ENCODE results near the gene PHGDH. TPM values are rescaled to one million over a fixed set of nuclear protein-coding genes. Genes with fewer than 3 reads are reported as not detected.

PHGDH gene
- total and polyA plus RNA-seq, 9 of the 15 experiments (the other 6 are each of a cell fraction or from before 2014, with no cell fraction given), result 6.7 to 84.2 (median 36.2) TPM

DNA sequence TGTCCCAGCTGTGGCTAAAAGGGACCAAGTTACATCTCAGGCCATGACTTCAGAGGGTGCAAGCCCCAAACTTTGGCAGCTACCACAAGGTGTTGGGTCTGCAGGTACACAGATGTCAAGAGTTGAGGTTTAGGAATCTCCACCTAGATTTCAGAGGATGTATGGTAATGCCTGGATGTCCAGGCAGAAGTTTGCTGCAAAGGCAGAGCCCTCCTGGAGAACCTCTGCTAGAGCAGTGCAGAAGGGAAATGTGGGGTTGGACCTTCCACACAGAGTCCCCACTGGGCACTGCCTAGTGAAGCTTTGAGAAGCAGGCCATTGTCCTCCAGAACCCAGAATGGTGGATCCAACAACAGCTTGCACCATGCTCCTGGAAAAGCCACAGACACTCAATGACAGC lies 10.1 kb upstream of the PHGDH start:
- in situ Hi-C loops (cut with MboI), result no loop called here
- no peaks in the 10 kb centered on the region for H4K20me1 ChIP-seq (replicated peaks; ENCODE audit: control insufficient read depth, insufficient read depth, low read length)
- peak; percentile 33 for TF ChIP-seq ZFP36 (IDR thresholded peaks at IDR 0.05; ENCODE audit: low read depth, low read length, partially characterized antibody)
- peak; percentile 78; the same call in 1 of the 2 replicates for TF ChIP-seq CBX5 (IDR thresholded peaks at IDR 0.05; ENCODE audit: borderline replicate concordance, low read depth)
- no peak for TF ChIP-seq LARP7 (IDR thresholded peaks at IDR 0.05)
- TF ChIP-seq, protein P1, sequence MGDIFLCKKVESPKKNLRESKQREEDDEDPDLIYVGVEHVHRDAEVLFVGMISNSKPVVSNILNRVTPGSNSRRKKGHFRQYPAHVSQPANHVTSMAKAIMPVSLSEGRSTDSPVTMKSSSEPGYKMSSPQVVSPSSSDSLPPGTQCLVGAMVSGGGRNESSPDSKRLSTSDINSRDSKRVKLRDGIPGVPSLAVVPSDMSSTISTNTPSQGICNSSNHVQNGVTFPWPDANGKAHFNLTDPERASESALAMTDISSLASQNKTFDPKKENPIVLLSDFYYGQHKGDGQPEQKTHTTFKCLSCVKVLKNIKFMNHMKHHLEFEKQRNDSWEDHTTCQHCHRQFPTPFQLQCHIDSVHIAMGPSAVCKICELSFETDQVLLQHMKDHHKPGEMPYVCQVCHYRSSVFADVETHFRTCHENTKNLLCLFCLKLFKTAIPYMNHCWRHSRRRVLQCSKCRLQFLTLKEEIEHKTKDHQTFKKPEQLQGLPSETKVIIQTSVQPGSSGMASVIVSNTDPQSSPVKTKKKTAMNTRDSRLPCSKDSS (IDR thresholded peaks at IDR 0.05; ENCODE audit: low read depth, partially characterized antibody), result peak; percentile 56
- no peak for TF ChIP-seq NFE2 (IDR thresholded peaks at IDR 0.05; ENCODE audit: low read depth)
- TF ChIP-seq CBX1 (IDR thresholded peaks at IDR 0.05; ENCODE audit: low read depth), result peak; percentile 76; the same call in 1 of the 2 replicates
- FAIRE-seq (no peak), DNase-seq (ENCODE audit: extremely low read depth in 1 of 4, low spot score in 3 of 4) (no peak), ATAC-seq (no peak)
- ChIA-PET CTCF (ENCODE audit: low intra/inter-chr PET ratio) (no interaction called here), POLR2A (no interaction called here)
- H3K79me2 ChIP-seq (ENCODE audit: control insufficient read depth, insufficient read depth, low read length), result no peaks in the 10 kb centered on the region
- no peaks in the 10 kb centered on the region for H3K36me3 ChIP-seq (ENCODE audit: control insufficient read depth, insufficient read depth, low read length)
- H2AFZ ChIP-seq (ENCODE audit: low read depth, low read length), result no peak overlapping the region
- no peak overlapping the region for H3K4me3 ChIP-seq
- no peak overlapping the region for H3K4me2 ChIP-seq (ENCODE audit: insufficient read depth, low read length)
- no peaks in the 10 kb centered on the region for H3K9me1 ChIP-seq (ENCODE audit: control insufficient read depth, insufficient read depth, low read length)
- intact Hi-C loops (cut with micrococcal nuclease), result no loop called here
- peaks cover 2 to 10% of the 10 kb centered on the region in 2 experiments; a peak in 3 of 5 replicates for H3K27me3 ChIP-seq (ENCODE audit: control insufficient read depth in 2 of 2, insufficient read depth in 2 of 2, low read length in 2 of 2)
- H3K4me1 ChIP-seq (replicated peaks in 1 of 2; ENCODE audit: control insufficient read depth in 2 of 2, insufficient read depth in 2 of 2, low read length in 2 of 2), result no peaks in the 10 kb centered on the region
- H3K27ac ChIP-seq (ENCODE audit: extremely low read depth, low read depth, low read length), result no peak overlapping the region
- no TSS peak for BruUV-seq (replicated peaks)
- H3K9ac ChIP-seq (ENCODE audit: insufficient read depth in 1 of 2, low read depth in 2 of 2, low read length in 2 of 2), result no peak overlapping the region
- peaks cover 2% of the 10 kb centered on the region; the same call in 1 of the 2 replicates for H3K9me3 ChIP-seq (replicated peaks; ENCODE audit: control insufficient read depth, insufficient read depth, low read depth, low read length)

Measured in K562 (cell line).